C4-2B (cell line): ENCODE data around the gene EXOC6.

Experiments
- ZFX ChIP-seq: fragments of 450-650 bp; IDR thresholded peaks from 2 replicates; pipeline ENCODE4 v1.6.1; 2017
- TF ChIP-seq, protein P1 (sequence below): fragments of 450-650 bp; conservative IDR thresholded peaks from 2 replicates; pipeline ENCODE4 v1.5.1; 2017; ENCODE audit warnings: mild to moderate bottlenecking

DNA sequence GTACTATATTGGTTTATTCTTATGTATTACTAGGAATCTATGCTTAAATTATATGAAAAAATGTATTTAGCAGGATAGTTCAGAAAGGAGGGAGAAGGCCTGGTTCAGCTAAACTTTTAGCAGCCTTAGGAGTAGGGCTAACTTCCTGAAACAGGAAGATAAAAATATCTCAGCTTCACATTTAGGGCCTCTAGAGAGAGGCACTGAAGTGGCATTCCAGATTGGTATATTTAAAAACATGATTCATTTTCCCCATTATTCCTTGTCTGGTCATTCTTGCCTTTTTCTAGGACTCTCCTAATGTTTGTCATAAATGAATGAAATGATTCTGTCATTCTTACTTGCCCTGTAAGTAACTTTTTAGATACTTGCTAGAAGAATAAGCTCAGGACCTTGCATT is 149.3 kb downstream of the EXOC6 start:
- TF ChIP-seq, protein P1, sequence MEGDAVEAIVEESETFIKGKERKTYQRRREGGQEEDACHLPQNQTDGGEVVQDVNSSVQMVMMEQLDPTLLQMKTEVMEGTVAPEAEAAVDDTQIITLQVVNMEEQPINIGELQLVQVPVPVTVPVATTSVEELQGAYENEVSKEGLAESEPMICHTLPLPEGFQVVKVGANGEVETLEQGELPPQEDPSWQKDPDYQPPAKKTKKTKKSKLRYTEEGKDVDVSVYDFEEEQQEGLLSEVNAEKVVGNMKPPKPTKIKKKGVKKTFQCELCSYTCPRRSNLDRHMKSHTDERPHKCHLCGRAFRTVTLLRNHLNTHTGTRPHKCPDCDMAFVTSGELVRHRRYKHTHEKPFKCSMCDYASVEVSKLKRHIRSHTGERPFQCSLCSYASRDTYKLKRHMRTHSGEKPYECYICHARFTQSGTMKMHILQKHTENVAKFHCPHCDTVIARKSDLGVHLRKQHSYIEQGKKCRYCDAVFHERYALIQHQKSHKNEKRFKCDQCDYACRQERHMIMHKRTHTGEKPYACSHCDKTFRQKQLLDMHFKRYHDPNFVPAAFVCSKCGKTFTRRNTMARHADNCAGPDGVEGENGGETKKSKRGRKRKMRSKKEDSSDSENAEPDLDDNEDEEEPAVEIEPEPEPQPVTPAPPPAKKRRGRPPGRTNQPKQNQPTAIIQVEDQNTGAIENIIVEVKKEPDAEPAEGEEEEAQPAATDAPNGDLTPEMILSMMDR, result no peak
- TF ChIP-seq ZFX, result no peak
